A673 (cell line): Measurements from ENCODE around the gene TH.

Experiments used
- EZH2 ChIP-seq: fragments of 200-600 bp; sonication (generic); IDR thresholded peaks from 2 replicates; pipeline ENCODE4 v1.6.1; 2017; ENCODE audit warnings: borderline replicate concordance, low read depth, mild to moderate bottlenecking, mixed read lengths, antibody characterized with exemption, low read length; ENCODE audit not compliant: poor library complexity, severe bottlenecking
- TF ChIP-seq, protein P1 (sequence below): fragments of 300-800, 200-600 bp; sonication (generic); conservative IDR thresholded peaks from 2 replicates; pipeline ENCODE4 v1.5.1; 2017; ENCODE audit warnings: low read depth, mild to moderate bottlenecking, antibody characterized with exemption, low read length, moderate library complexity, mixed read lengths

DNA sequence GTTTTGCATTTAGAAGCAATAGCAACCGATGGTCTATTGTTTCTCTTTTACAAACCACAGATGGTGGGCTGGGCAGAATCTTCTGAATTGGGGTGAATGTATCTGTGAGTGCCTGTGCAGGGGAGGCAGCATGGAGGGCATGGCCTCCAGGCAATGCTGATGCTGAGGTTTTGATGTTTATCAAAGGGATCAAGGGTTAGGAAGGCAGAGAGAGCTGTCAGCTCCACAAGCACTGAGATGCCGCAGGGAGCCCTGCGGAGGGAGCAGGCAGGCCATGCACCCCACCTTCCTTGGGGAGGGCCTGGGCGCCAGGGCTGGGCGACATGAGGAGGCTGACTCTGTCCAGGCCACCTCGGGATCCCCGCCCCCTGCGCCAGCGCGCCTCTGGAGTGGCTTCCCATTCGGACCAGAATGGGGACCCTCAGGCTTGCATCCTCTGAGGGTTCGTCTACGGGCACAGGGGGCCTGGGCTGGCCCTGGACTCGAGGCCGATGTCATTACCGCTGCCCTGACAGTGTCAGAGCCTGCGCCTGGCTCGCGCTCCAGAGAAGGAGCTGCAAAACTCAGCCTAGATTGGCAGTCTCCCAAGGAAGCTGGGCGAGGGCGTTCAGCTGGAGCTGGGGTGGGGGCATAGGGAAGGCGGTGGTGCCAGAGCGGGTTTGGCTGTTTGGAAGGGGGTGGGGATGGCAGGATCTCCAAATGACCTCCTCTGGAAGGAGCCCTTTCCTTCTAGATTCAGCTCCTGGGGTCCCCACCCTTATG lies 13.9 kb upstream of the TH start:
- TF ChIP-seq, protein P1, sequence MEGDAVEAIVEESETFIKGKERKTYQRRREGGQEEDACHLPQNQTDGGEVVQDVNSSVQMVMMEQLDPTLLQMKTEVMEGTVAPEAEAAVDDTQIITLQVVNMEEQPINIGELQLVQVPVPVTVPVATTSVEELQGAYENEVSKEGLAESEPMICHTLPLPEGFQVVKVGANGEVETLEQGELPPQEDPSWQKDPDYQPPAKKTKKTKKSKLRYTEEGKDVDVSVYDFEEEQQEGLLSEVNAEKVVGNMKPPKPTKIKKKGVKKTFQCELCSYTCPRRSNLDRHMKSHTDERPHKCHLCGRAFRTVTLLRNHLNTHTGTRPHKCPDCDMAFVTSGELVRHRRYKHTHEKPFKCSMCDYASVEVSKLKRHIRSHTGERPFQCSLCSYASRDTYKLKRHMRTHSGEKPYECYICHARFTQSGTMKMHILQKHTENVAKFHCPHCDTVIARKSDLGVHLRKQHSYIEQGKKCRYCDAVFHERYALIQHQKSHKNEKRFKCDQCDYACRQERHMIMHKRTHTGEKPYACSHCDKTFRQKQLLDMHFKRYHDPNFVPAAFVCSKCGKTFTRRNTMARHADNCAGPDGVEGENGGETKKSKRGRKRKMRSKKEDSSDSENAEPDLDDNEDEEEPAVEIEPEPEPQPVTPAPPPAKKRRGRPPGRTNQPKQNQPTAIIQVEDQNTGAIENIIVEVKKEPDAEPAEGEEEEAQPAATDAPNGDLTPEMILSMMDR: no peak
- no peak for TF ChIP-seq EZH2
